Panc1 (cell line): ENCODE data around the gene APOB. TPM values are rescaled to one million over a fixed set of nuclear protein-coding genes. Genes with fewer than 3 reads are reported as not detected.

Experiments
- ATAC-seq: fragments of 200-7000 bp; cut with Tn5 transposase; 2 replicates; pipeline ENCODE4 v1.9.1; 2020; ENCODE audit warnings: mild to moderate bottlenecking, moderate library complexity
- BruUV-seq: library from RNA; stranded (reverse); fragments of 400-500 nt; replicated peaks from 2 replicates; lab custom pipeline; 2021; lab: Mats Ljungman, UMichigan
- CTCF ChIA-PET: fragments of 300-600 bp; sonication (Branson Sonifier 250); formaldehyde crosslinking; loops from one replicate; lab custom pipeline; 2022; ENCODE audit warnings: antibody characterized with exemption; lab: Charles Lee
- POLR2A ChIA-PET: fragments of 300-600 bp; sonication (Branson Sonifier 250); formaldehyde crosslinking; loops from one replicate; lab custom pipeline; 2022; ENCODE audit warnings: antibody characterized with exemption; lab: Charles Lee
- DNase-seq: peaks from one replicate; pipeline ENCODE4 v3.0.0-alpha.2; 2010; ENCODE audit warnings: low read depth, low spot score
- H3K27ac ChIP-seq: 2 replicates; pipeline ENCODE4 v1.5.1; 2011; ENCODE audit warnings: mild to moderate bottlenecking, low read length, inconsistent platforms
- H3K27me3 ChIP-seq: fragments of 200-500 bp; sonication (Bioruptor generic); 2 replicates; pipeline ENCODE4 v1.6.0; 2014; ENCODE audit warnings: low read length, inconsistent platforms; ENCODE audit not compliant: control insufficient read depth, insufficient read depth
- H3K36me3 ChIP-seq: fragments of 200-500 bp; sonication (Bioruptor generic); 2 replicates; pipeline ENCODE4 v1.5.1; 2014; ENCODE audit warnings: inconsistent platforms, mild to moderate bottlenecking, low read length, moderate library complexity; ENCODE audit not compliant: control insufficient read depth, insufficient read depth
- H3K4me1 ChIP-seq: 2 replicates; pipeline ENCODE4 v1.5.1; 2011; ENCODE audit warnings: inconsistent platforms, mild to moderate bottlenecking, low read length, moderate library complexity; ENCODE audit not compliant: control insufficient read depth, insufficient read depth
- H3K4me3 ChIP-seq, 2 experiments: 2 replicates each; pipeline ENCODE4 v1.5.1; 2011 to 2012; ENCODE audit warnings: low read depth in 2 of 2, low read length in 2 of 2, mild to moderate bottlenecking in 2 of 2, inconsistent platforms in 1 of 2, moderate library complexity in 1 of 2
- H3K9me3 ChIP-seq: fragments of 200-500 bp; sonication (Bioruptor generic); 2 replicates; pipeline ENCODE4 v1.5.1; 2014; ENCODE audit warnings: low read depth, mild to moderate bottlenecking, inconsistent platforms, low read length, moderate library complexity; ENCODE audit not compliant: control insufficient read depth, insufficient read depth
- CTCF ChIP-seq: fragments of 450-650 bp; IDR thresholded peaks from 2 replicates; pipeline ENCODE4 v1.5.1; 2017; ENCODE audit warnings: mild to moderate bottlenecking
- POLR2AphosphoS5 ChIP-seq: IDR thresholded peaks from 2 replicates; pipeline ENCODE4 v1.6.1; 2012; ENCODE audit warnings: mild to moderate bottlenecking, low read depth, low read length, moderate library complexity
- REST ChIP-seq, 2 experiments: IDR thresholded peaks; 2 replicates each; pipeline ENCODE4 v1.6.1; 2011 to 2012; ENCODE audit warnings: low read depth in 2 of 2, control low read depth in 1 of 2, low read length in 1 of 2, mild to moderate bottlenecking in 1 of 2, moderate library complexity in 1 of 2; ENCODE audit not compliant: insufficient read depth in 1 of 2
- SIN3A ChIP-seq: IDR thresholded peaks from 2 replicates; pipeline ENCODE4 v1.6.1; 2012; ENCODE audit warnings: low read depth, mild to moderate bottlenecking, low read length, moderate library complexity, borderline replicate concordance; ENCODE audit not compliant: insufficient read depth
- TCF7L2 ChIP-seq: IDR thresholded peaks from 2 replicates; pipeline ENCODE4 v1.6.1; 2011; ENCODE audit warnings: mild to moderate bottlenecking, low read depth, low read length, inconsistent platforms
- in situ Hi-C: cut with HindIII; loops from 2 replicates; pipeline ENCODE4 v1.10.0; 2016; ENCODE audit warnings: low sequenced_read_pairs, low pct_unique_long_range_greater_than_20kb
- intact Hi-C: fragments of 100-400 bp; cut with micrococcal nuclease; formaldehyde crosslinking; loops from one replicate; pipeline ENCODE4 v1.10.0; 2022; ENCODE audit not compliant: unreplicated experiment
- total RNA-seq: library from RNA; stranded (reverse); gene quantifications from one replicate; pipeline ENCODE4 v1.2.1, GENCODE V29; 2021; ENCODE audit not compliant: unreplicated experiment

Gene APOB
- total RNA-seq, 1 experiment from 2014 or later = 1.2 TPM

- DNase-seq = no peak
- BruUV-seq = no TSS peak
- Histone ChIP-seq H3K4me1 (no peaks in the 10 kb centered on the region), H3K36me3 (no peaks in the 10 kb centered on the region), H3K9me3 (no peaks in the 10 kb centered on the region), H3K4me3 (no peak overlapping the region), H3K27ac (no peak overlapping the region), H3K27me3 (no peaks in the 10 kb centered on the region)
- in situ Hi-C loops = no loop called here
- TF ChIP-seq CTCF (no peak), TCF7L2 (no peak), SIN3A (no peak), REST (IDR thresholded peaks at IDR 0.05; ENCODE audit: insufficient read depth in 1 of 2, low read depth in 2 of 2, low read length in 1 of 2) (no peak), POLR2AphosphoS5 (no peak)
- ChIA-PET POLR2A (no interaction called here), CTCF (no interaction called here)
- no peak for ATAC-seq
- intact Hi-C loops = no loop called here
Measured at GRCh38 chr2:21050164-21050563, 6.3 kb upstream of the APOB start.

- intact Hi-C loops (no loop called here), in situ Hi-C loops (no loop called here)
- DNase-seq (no peak), ATAC-seq (no peak)
- Histone ChIP-seq H3K36me3 (no peaks in the 10 kb centered on the region), H3K9me3 (no peaks in the 10 kb centered on the region), H3K4me1 (no peaks in the 10 kb centered on the region), H3K27me3 (no peaks in the 10 kb centered on the region), H3K27ac (no peak overlapping the region), H3K4me3 (no peak overlapping the region)
- TF ChIP-seq SIN3A (no peak), REST (IDR thresholded peaks at IDR 0.05; ENCODE audit: insufficient read depth in 1 of 2, low read depth in 2 of 2, low read length in 1 of 2) (no peak), TCF7L2 (no peak), POLR2AphosphoS5 (no peak), CTCF (no peak)
- POLR2A ChIA-PET = no interaction called here
- CTCF ChIA-PET = no interaction called here
- no TSS peak for BruUV-seq
Measured at GRCh38 chr2:21047141-21048009, 3.5 kb upstream of the APOB start.
